HTR-8/SVneo (cell line): ENCODE measurements around the gene HSPBP1.

Experiments used
- DNase-seq: peaks from one replicate; pipeline ENCODE4 v3.0.0; 2011; ENCODE audit warnings: low spot score, mixed read lengths; ENCODE audit not compliant: insufficient read length
- FAIRE-seq: peaks from 2 replicates; lab custom pipeline; 2011; peaks lifted over from hg19 to GRCh38; lab: Jason Lieb, UNC

Gene HSPBP1

GRCh38 chr19:55305983-55306562 is 26.2 kb upstream of the HSPBP1 start:
- no peak for DNase-seq
- no peak for FAIRE-seq

GRCh38 chr19:55305491-55305890 is 25.6 kb upstream of the HSPBP1 start:
- DNase-seq (peak; percentile 48), FAIRE-seq (no peak)

- DNase-seq (no peak), FAIRE-seq (no peak)
Observed at GRCh38 chr19:55304980-55305379, 25.1 kb upstream of the HSPBP1 start.

GRCh38 chr19:55304279-55304978 is 24.5 kb upstream of the HSPBP1 start:
- DNase-seq (peak; percentile 51), FAIRE-seq (no peak)

- FAIRE-seq (no peak), DNase-seq (no peak)
Observed at GRCh38 chr19:55303477-55303876, 23.6 kb upstream of the HSPBP1 start.

- FAIRE-seq, result no peak
Observed at GRCh38 chr19:55302318-55302703, 22.4 kb upstream of the HSPBP1 start.

GRCh38 chr19:55301459-55302317 is 21.8 kb upstream of the HSPBP1 start:
- peak; percentile 74 for FAIRE-seq
- DNase-seq, result peak; percentile 98

More at GRCh38 chr19:55302318-55302703, 22.4 kb upstream of the HSPBP1 start:
- DNase-seq, result no peak

GRCh38 chr19:55300886-55301458 is 21.1 kb upstream of the HSPBP1 start:
- DNase-seq (no peak), FAIRE-seq (no peak)

- no peak for FAIRE-seq
- DNase-seq, result no peak
Observed at GRCh38 chr19:55299991-55300390, 20.1 kb upstream of the HSPBP1 start.

- FAIRE-seq, result no peak
- no peak for DNase-seq
Observed at GRCh38 chr19:55297267-55297666, 17.4 kb upstream of the HSPBP1 start.

GRCh38 chr19:55289117-55289796 is 9.3 kb upstream of the HSPBP1 start:
- DNase-seq, result no peak

GRCh38 chr19:55287361-55288079 is 7.6 kb upstream of the HSPBP1 start:
- FAIRE-seq, result no peak
- DNase-seq, result no peak

More at GRCh38 chr19:55289117-55289796, 9.3 kb upstream of the HSPBP1 start:
- FAIRE-seq, result no peak

- no peak for FAIRE-seq
- no peak for DNase-seq
Observed at GRCh38 chr19:55285229-55285890, 5.5 kb upstream of the HSPBP1 start.

- no peak for FAIRE-seq
- DNase-seq, result no peak
Observed at GRCh38 chr19:55284405-55285058, 4.6 kb upstream of the HSPBP1 start.

- no peak for FAIRE-seq
- peak; percentile 78 for DNase-seq
Observed at GRCh38 chr19:55283548-55284377, 3.9 kb upstream of the HSPBP1 start, which contains the start of gene BRSK1. Gene BRSK1, plus strand, starts transcription at chr19:55283997. Its CDS starts 446 bp downstream, at chr19:55284443.

- FAIRE-seq (no peak), DNase-seq (no peak)
Observed at GRCh38 chr19:55279340-55279739, 570 bp downstream of the HSPBP1 start.

- DNase-seq (no peak), FAIRE-seq (no peak)
Observed at GRCh38 chr19:55278391-55279135, 1.3 kb downstream of the HSPBP1 start.
